GM12878 (cell line): ENCODE results near the gene AREG. TPM values are rescaled to one million over a fixed set of nuclear protein-coding genes. Genes with fewer than 3 reads are reported as not detected.

ENCODE experiments used
- ATAC-seq: fragments of 200-7000 bp; cut with Tn5 transposase; 3 replicates; pipeline ENCODE4 v1.9.1; 2020; ENCODE audit warnings: mild to moderate bottlenecking, moderate library complexity
- BruUV-seq: library from RNA; stranded (reverse); fragments of 400-500 nt; replicated peaks from 2 replicates; lab custom pipeline; 2021; lab: Mats Ljungman, UMichigan
- CTCF ChIA-PET: fragments of 300-600 bp; sonication (Branson Sonifier 250); formaldehyde crosslinking; extraction: SDS; loops from one replicate; lab custom pipeline; 2021; ENCODE audit warnings: inconsistent platforms; lab: Yijun Ruan, JAX
- POLR2A ChIA-PET: fragments of 350-600 bp; formaldehyde crosslinking; extraction: SDS; loops from one replicate; lab custom pipeline; 2021; ENCODE audit warnings: inconsistent platforms; lab: Charles Lee
- RAD21 ChIA-PET: fragments of 300-600 bp; sonication (Branson Sonifier 250); formaldehyde crosslinking; loops from one replicate; lab custom pipeline; 2023; ENCODE audit warnings: antibody characterized with exemption; ENCODE audit not compliant: unreplicated experiment; lab: Charles Lee
- SMC1A ChIA-PET: fragments of 300-600 bp; sonication (Branson Sonifier 250); formaldehyde crosslinking; loops from one replicate; lab custom pipeline; 2023; ENCODE audit not compliant: unreplicated experiment, uncharacterized antibody; lab: Charles Lee
- DNase-seq: peaks from one replicate; pipeline ENCODE4 v3.0.0-alpha.2; 2011; ENCODE audit warnings: low read depth, low spot score
- FAIRE-seq: peaks from 3 replicates; lab custom pipeline; 2011; peaks lifted over from hg19 to GRCh38; lab: Jason Lieb, UNC
- H2AFZ ChIP-seq: 2 replicates; pipeline ENCODE4 v1.6.0; 2011; ENCODE audit warnings: low read depth, low read length, control low read depth; ENCODE audit not compliant: control insufficient read depth
- H3K27ac ChIP-seq: 2 replicates; pipeline ENCODE4 v1.5.1; 2011; ENCODE audit warnings: control low read depth; ENCODE audit not compliant: control insufficient read depth, insufficient read depth
- H3K27me3 ChIP-seq, 2 experiments: replicated peaks in 1 of 2; 2 replicates each; pipeline versions ENCODE4 v1.6.0 to v1.6.1; 2011; ENCODE audit warnings: low read length in 1 of 2; ENCODE audit not compliant: control insufficient read depth in 2 of 2, insufficient read depth in 2 of 2
- H3K36me3 ChIP-seq, 2 experiments: 2 replicates each; pipeline ENCODE4 v1.5.1; 2011; ENCODE audit warnings: low read length in 1 of 2; ENCODE audit not compliant: control insufficient read depth in 2 of 2, insufficient read depth in 2 of 2
- H3K4me1 ChIP-seq: 2 replicates; pipeline ENCODE4 v1.6.1; 2011; ENCODE audit warnings: mild to moderate bottlenecking, low read length, moderate library complexity, mixed read lengths; ENCODE audit not compliant: control insufficient read depth, insufficient read depth
- H3K4me2 ChIP-seq: 2 replicates; pipeline ENCODE4 v1.6.0; 2011; ENCODE audit warnings: control low read depth; ENCODE audit not compliant: control insufficient read depth, insufficient read depth
- H3K4me3 ChIP-seq: fragments of 200-600 bp; sonication (generic); 2 replicates; pipeline ENCODE4 v1.5.1; 2016
- H3K79me2 ChIP-seq: 2 replicates; pipeline ENCODE4 v1.6.0; 2011; ENCODE audit warnings: low read length; ENCODE audit not compliant: control insufficient read depth, insufficient read depth
- H3K9ac ChIP-seq: 2 replicates; pipeline ENCODE4 v1.8.0; 2011; ENCODE audit warnings: low read length, control low read depth, mixed read lengths; ENCODE audit not compliant: control insufficient read depth, insufficient read depth
- H3K9me3 ChIP-seq: replicated peaks from 3 replicates; pipeline ENCODE4 v1.5.1; 2011; ENCODE audit warnings: mild to moderate bottlenecking, low read length; ENCODE audit not compliant: control insufficient read depth, insufficient read depth
- H4K20me1 ChIP-seq: 2 replicates; pipeline ENCODE4 v1.6.0; 2011; ENCODE audit not compliant: control insufficient read depth, insufficient read depth
- CBX5 ChIP-seq: sonication (generic); IDR thresholded peaks from 2 replicates; pipeline ENCODE4 v1.6.1; 2016; ENCODE audit warnings: low read depth, moderate library complexity, mild to moderate bottlenecking, inconsistent platforms
- CREB1 ChIP-seq: IDR thresholded peaks from 2 replicates; pipeline ENCODE4 v1.6.1; 2012; ENCODE audit warnings: low read depth, mild to moderate bottlenecking, inconsistent platforms
- EZH2 ChIP-seq: IDR thresholded peaks from 2 replicates; pipeline ENCODE4 v1.6.1; 2012; ENCODE audit warnings: low read depth, mild to moderate bottlenecking, control low read depth, inconsistent platforms, low read length, borderline replicate concordance; ENCODE audit not compliant: control insufficient read depth
- RBBP5 ChIP-seq: fragments of 200-600 bp; sonication (generic); conservative IDR thresholded peaks from 2 replicates; pipeline ENCODE4 v1.6.1; 2016
- SMC3 ChIP-seq: IDR thresholded peaks from 2 replicates; pipeline ENCODE4 v1.6.1; 2011; ENCODE audit warnings: low read length, improper control_type of control experiment, borderline replicate concordance
- TARDBP ChIP-seq: IDR thresholded peaks from 2 replicates; pipeline ENCODE4 v1.6.1; 2016; ENCODE audit warnings: borderline replicate concordance
- ZNF24 ChIP-seq: fragments of 450-650 bp; IDR thresholded peaks from 2 replicates; pipeline ENCODE4 v1.6.1; 2017; ENCODE audit warnings: antibody characterized with exemption, mild to moderate bottlenecking
- WGBS: methylation state at CpG from one replicate; pipeline ENCODE4 v1.1.6; 2016; ENCODE audit warnings: low lambda C conversion rate; ENCODE audit not compliant: insufficient replicate concordance, insufficient coverage; ENCODE audit errors: missing lambda C conversion rate; 5-methylcytosine and 5-hydroxymethylcytosine counted together
- in situ Hi-C: fragments of 300-500 bp; cut with MboI; formaldehyde crosslinking; loops from 9 replicates; pipeline ENCODE4 v1.14.3; 2018; ENCODE audit warnings: mixed read lengths
- intact Hi-C: fragments of 100-400 bp; cut with micrococcal nuclease; formaldehyde crosslinking; loops from one replicate; pipeline ENCODE4 v1.14.2; 2022; ENCODE audit not compliant: unreplicated experiment
- polyA plus RNA-seq, 11 experiments: library from polyadenylated mRNA; depleted of rRNA in 4 of 11; unstranded in 6 of 11; stranded (reverse) in 5 of 11; fragments of >200 nt; fragmentation: Nextera tagmentation in 4 of 11; fragmentation: Illumina TruSeq in 1 of 11; extraction: Ambion mirVana in 4 of 11; extraction: Trizol in 1 of 11; gene quantifications; 1 replicate in 1 of 11; 2 replicates in 10 of 11; pipeline versions ENCODE4 v1.2.1 to v1.2.3, GENCODE V29; 2011 to 2016; ENCODE audit warnings: inconsistent platforms in 2 of 11, missing spikeins in 2 of 11, low read depth in 1 of 11
- total RNA-seq, 4 experiments: library from RNA; depleted of rRNA in 3 of 4; stranded (reverse); fragments of >200 nt in 3 of 4; fragmentation: Illumina TruSeq in 1 of 4; extraction: Trizol in 1 of 4; gene quantifications; 2 replicates each; pipeline versions ENCODE4 v1.2.1 to v1.2.3, GENCODE V29; 2013 to 2021
- TF ChIP-seq, protein P1 (sequence below): IDR thresholded peaks from 2 replicates; pipeline ENCODE4 v1.6.1; 2012; ENCODE audit warnings: low read depth, low read length, improper control_type of control experiment
- TF ChIP-seq, protein P2 (sequence below): IDR thresholded peaks from 2 replicates; pipeline ENCODE4 v1.6.1; 2011; ENCODE audit warnings: mild to moderate bottlenecking, low read depth, low read length, moderate library complexity; ENCODE audit not compliant: insufficient replicate concordance

AREG gene
- total and polyA plus RNA-seq, 10 of the 15 experiments (the other 5 are each of a cell fraction or from before 2014, with no cell fraction given), result 0.25 to 0.37 TPM; not detected in 8

DNA sequence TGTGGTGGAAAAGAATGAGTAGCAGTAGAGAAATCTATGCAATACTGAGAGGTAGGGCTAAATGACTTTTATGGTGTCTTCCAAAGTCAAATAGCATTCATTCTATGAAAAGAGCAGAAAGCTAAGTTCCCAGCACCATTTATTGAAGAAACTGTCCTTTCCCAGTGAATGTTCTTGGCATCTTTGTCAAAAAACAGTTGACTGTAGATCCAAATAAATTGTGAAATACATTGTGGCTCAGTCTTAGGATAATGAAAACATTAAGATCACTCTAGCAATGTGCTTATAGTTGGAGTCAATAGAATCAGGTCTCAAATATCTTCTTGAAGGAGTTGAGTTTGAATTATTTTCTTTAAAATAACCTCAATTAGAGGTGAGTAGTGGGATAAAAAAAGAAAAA, 19.4 kb downstream of the AREG start:
- intact Hi-C loops (no loop called here), in situ Hi-C loops (no loop called here)
- Histone ChIP-seq H2AFZ (no peak overlapping the region), H3K27me3 (no peaks in the 10 kb centered on the region; a peak in 1 of 4 replicates), H3K9ac (no peak overlapping the region), H3K27ac (no peak overlapping the region), H3K36me3 (no peaks in the 10 kb centered on the region), H3K4me1 (no peaks in the 10 kb centered on the region), H3K4me2 (no peak overlapping the region), H4K20me1 (no peaks in the 10 kb centered on the region), H3K9me3 (no peaks in the 10 kb centered on the region), H3K79me2 (no peaks in the 10 kb centered on the region), H3K4me3 (no peak overlapping the region)
- ChIA-PET CTCF (interaction anchor here (1.3 kb wide), 1 partner anchor 20 kb away, joined by 3 read pairs; no protein-coding TSS in a partner anchor), SMC1A (no interaction called here), POLR2A (no interaction called here), RAD21 (no interaction called here)
- no peak for FAIRE-seq
- no TSS peak for BruUV-seq
- no peak for DNase-seq
- no peak for ATAC-seq
- TF ChIP-seq, protein P1, sequence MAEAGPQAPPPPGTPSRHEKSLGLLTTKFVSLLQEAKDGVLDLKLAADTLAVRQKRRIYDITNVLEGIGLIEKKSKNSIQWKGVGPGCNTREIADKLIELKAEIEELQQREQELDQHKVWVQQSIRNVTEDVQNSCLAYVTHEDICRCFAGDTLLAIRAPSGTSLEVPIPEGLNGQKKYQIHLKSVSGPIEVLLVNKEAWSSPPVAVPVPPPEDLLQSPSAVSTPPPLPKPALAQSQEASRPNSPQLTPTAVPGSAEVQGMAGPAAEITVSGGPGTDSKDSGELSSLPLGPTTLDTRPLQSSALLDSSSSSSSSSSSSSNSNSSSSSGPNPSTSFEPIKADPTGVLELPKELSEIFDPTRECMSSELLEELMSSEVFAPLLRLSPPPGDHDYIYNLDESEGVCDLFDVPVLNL, result no peak
- no peak for TF ChIP-seq EZH2
- no peak for TF ChIP-seq CREB1
- TF ChIP-seq TARDBP, result no peak
- TF ChIP-seq SMC3, result no peak

DNA sequence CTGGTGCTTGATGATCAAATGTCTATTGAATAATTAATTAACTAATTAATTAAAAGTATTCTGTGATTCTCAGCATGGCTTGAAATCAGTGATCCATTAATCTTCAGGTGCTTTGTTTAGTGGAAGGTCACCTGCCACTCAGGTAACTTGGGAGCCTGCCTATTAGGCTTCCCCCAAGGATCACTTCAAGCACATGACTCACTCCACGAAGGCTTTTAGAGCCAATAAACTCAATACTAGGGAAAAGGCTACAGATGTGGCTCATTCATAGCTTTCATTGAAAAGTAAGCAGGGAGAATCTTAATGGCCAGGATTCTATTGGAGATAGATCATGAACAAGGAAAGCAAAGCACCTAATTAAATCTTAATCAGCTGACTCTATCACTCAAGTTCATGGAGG, 21.3 kb downstream of the AREG start:
- TF ChIP-seq ZNF24, result no peak
- TF ChIP-seq, protein P2, sequence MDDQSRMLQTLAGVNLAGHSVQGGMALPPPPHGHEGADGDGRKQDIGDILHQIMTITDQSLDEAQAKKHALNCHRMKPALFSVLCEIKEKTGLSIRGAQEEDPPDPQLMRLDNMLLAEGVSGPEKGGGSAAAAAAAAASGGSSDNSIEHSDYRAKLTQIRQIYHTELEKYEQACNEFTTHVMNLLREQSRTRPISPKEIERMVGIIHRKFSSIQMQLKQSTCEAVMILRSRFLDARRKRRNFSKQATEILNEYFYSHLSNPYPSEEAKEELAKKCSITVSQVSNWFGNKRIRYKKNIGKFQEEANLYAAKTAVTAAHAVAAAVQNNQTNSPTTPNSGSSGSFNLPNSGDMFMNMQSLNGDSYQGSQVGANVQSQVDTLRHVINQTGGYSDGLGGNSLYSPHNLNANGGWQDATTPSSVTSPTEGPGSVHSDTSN, result no peak
- TF ChIP-seq RBBP5, result no peak
- TF ChIP-seq, protein P1, result no peak
- no peak for TF ChIP-seq CBX5
- Histone ChIP-seq H3K79me2 (no peaks in the 10 kb centered on the region), H3K36me3 (no peaks in the 10 kb centered on the region), H3K4me3 (no peak overlapping the region), H3K27me3 (no peaks in the 10 kb centered on the region; a peak in 1 of 4 replicates), H3K9me3 (no peaks in the 10 kb centered on the region), H3K9ac (no peak overlapping the region), H3K4me2 (no peak overlapping the region), H4K20me1 (no peaks in the 10 kb centered on the region), H3K27ac (no peak overlapping the region), H3K4me1 (no peaks in the 10 kb centered on the region), H2AFZ (no peak overlapping the region)
- CTCF ChIA-PET, result no interaction called here
- 0% methylated on average over 1 of the region's 1 CpG for WGBS
- BruUV-seq, result no TSS peak
- ATAC-seq (no peak), DNase-seq (no peak), FAIRE-seq (no peak)
- RAD21 ChIA-PET, result no interaction called here
- SMC1A ChIA-PET, result no interaction called here
- POLR2A ChIA-PET, result no interaction called here
- intact Hi-C loops, result no loop called here
- in situ Hi-C loops, result no loop called here
